22Rv1 (cell line): ENCODE results near the gene FADS1.

ENCODE experiments used
- H3K27ac ChIP-seq: fragments of 450-650 bp; 2 replicates; pipeline ENCODE4 v1.5.1; 2017
- ZFX ChIP-seq: fragments of 450-650 bp; IDR thresholded peaks from 2 replicates; pipeline ENCODE4 v1.6.1; 2017; ENCODE audit warnings: antibody characterized with exemption, borderline replicate concordance
- TF ChIP-seq, protein P1 (sequence below): fragments of 450-650 bp; IDR thresholded peaks from 2 replicates; pipeline ENCODE4 v1.5.1; 2017; ENCODE audit warnings: mild to moderate bottlenecking

Gene FADS1

GRCh38 chr11:61766353-61766841 lies 50.4 kb downstream of the FADS1 start:
- TF ChIP-seq, protein P1, sequence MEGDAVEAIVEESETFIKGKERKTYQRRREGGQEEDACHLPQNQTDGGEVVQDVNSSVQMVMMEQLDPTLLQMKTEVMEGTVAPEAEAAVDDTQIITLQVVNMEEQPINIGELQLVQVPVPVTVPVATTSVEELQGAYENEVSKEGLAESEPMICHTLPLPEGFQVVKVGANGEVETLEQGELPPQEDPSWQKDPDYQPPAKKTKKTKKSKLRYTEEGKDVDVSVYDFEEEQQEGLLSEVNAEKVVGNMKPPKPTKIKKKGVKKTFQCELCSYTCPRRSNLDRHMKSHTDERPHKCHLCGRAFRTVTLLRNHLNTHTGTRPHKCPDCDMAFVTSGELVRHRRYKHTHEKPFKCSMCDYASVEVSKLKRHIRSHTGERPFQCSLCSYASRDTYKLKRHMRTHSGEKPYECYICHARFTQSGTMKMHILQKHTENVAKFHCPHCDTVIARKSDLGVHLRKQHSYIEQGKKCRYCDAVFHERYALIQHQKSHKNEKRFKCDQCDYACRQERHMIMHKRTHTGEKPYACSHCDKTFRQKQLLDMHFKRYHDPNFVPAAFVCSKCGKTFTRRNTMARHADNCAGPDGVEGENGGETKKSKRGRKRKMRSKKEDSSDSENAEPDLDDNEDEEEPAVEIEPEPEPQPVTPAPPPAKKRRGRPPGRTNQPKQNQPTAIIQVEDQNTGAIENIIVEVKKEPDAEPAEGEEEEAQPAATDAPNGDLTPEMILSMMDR = no peak
- no peak for TF ChIP-seq ZFX
- no peak overlapping the region for H3K27ac ChIP-seq

- TF ChIP-seq ZFX = no peak
- TF ChIP-seq, protein P1 = no peak
- H3K27ac ChIP-seq = no peak overlapping the region
These were observed 51.1 kb downstream of the FADS1 start for GRCh38 chr11:61765550-61766253.

DNA sequence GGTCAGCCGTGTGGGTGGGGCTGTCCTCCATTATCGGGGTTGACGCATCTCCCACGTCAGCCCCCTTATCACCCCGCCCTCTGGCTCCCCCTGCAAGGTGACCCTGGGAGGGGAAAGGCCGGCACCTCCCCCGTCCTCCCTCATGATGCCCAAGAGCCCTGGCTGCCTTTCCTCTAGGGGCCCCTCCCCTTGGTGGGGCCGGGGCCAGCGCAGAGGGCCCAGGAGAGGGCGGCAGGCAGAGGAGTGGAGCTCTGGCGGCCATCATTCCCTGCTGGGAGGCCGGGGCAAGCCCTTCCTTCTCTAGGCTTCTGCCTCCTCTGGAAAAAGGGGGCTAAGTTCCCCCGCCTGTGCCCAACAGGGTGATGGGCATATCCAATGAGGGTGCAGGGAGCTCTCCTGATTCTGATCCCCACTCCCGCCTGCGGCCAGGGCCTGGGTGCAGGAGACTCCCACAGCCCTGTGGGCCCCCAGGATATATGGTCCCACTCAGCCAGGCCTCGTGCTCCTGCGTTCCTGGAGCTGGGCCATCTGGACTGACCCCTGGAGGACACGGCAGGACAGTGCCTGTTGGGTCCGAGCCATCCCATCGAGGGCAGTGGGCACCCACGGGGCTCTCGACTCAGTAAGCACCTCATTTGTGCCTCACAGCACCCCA lies 52.1 kb downstream of the FADS1 start:
- TF ChIP-seq ZFX = no peak
- TF ChIP-seq, protein P1 = no peak
- H3K27ac ChIP-seq = no peak overlapping the region

- no peak overlapping the region for H3K27ac ChIP-seq
- TF ChIP-seq, protein P1 = no peak
- TF ChIP-seq ZFX = no peak
These were observed 52.7 kb downstream of the FADS1 start for GRCh38 chr11:61763930-61764605.

DNA sequence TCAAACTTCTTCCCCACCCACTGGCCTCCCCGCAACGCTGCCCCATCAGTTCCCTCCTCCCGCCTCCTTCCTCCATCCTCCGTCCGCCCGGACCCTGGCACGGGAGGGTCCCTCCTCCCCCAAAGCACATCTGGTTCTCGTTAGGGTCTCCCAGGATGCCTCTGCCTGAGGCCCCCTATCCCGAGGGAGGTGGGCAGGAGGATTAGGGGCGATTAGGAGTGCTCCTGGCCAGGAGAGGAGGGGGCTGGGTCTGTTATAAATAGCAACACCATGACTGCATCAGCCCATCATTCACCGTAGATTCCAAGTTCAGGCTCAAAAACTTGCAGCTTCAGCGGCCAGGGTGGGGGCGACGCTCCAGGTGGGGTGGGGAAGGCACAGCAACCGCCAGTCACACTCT lies 54.0 kb downstream of the FADS1 start:
- H3K27ac ChIP-seq = no peak overlapping the region
- TF ChIP-seq ZFX = no peak
- TF ChIP-seq, protein P1 = no peak

DNA sequence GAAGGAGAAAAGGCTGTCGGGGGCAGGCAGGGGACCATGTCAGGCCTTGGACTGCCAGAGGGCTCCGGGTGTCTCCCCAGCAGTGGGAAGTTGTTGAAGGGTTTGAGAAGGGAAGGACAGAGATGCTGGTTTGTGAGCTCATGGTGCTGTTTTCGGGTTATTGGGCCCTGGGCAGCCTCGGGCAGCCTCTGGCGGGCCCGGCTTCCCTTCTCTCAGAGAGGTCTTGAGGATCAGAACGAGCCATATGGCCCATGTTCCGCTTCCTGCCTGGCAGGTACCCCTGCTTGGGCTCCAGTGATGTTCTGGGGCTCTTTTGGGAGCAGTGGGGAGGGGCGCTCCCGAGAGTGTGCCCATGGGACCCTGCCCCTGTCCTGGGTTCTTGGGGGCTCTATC lies 54.6 kb downstream of the FADS1 start:
- H3K27ac ChIP-seq = no peak overlapping the region
- TF ChIP-seq ZFX = no peak
- TF ChIP-seq, protein P1 = no peak
